A172 (cell line): ENCODE measurements around the gene TBPL1. TPM values are rescaled to one million over a fixed set of nuclear protein-coding genes. Genes with fewer than 3 reads are reported as not detected.
"Not testable (repeated sequence)": the region's sequence is repeated elsewhere in the genome, so short reads cannot be mapped to it uniquely, and the experiment has no call there.

Experiments
- DNase-seq: peaks from one replicate; pipeline ENCODE4 v3.0.0-alpha.2; 2015; ENCODE audit warnings: low spot score
- total RNA-seq: library from RNA; depleted of rRNA; stranded (reverse); fragments of >200 nt; shearing (Covaris generic); gene quantifications from 2 replicates; pipeline ENCODE4 v1.2.3, GENCODE V29; 2014; rRNA removed

TBPL1 gene
- 31.1 and 32.3 TPM in 2 replicates for total RNA-seq

GRCh38 chr6:133952815-133953633, at the start of gene TBPL1:
Gene TBPL1 (plus strand): TSS chr6:133953224. CDS start chr6:133980126, 26,902 bp downstream.
- peak; percentile 94 for DNase-seq

DNA sequence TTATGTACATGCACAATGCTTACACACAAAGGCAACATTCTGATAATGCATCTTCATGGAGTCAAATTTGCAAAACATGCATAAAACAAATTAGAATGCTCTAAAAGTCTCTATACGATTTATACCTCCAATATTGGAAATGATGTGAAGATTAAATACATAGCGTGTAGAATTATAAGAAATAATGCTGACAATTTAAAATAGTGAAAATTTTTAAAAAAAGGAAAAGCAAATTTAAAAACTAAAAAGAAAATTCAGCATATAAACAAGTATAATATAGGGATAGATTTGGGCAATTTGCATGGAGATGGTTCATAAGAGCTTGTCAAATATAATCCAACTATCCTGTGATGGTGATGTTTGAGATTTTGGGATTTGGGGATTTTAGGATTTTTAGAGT, 49.2 kb upstream of the TBPL1 start:
- no peak for DNase-seq

GRCh38 chr6:133906050-133906449, 47.0 kb upstream of the TBPL1 start:
- DNase-seq = no peak

DNA sequence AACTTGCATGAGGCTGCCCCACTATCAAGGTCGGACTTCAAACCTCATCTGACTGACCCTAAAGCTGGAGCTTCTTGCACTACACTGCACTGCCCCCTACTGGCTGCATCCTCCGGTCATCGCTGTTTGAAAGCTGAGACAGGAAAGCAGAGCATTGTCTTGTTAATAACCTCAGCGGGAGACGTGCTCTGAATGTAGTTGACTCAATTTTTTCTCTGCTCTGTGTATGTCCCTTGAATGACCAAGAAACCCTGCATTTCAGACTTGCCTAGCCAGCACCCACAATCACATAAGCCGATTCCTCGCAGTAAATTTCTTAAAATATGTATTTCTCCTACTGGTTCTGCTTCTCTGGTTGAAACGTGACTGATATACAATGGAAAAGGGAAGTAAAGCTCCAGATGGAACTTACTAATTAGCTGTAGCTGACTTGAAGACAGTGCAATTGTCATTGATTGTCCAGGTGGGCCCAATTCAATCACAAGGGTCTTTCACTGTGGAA, 36.3 kb upstream of the TBPL1 start:
- DNase-seq = peak; percentile 80

- no peak for DNase-seq
Measured at GRCh38 chr6:133917781-133918180, 35.2 kb upstream of the TBPL1 start.

- no peak for DNase-seq
Measured at GRCh38 chr6:133918208-133918930, 34.7 kb upstream of the TBPL1 start.

DNA sequence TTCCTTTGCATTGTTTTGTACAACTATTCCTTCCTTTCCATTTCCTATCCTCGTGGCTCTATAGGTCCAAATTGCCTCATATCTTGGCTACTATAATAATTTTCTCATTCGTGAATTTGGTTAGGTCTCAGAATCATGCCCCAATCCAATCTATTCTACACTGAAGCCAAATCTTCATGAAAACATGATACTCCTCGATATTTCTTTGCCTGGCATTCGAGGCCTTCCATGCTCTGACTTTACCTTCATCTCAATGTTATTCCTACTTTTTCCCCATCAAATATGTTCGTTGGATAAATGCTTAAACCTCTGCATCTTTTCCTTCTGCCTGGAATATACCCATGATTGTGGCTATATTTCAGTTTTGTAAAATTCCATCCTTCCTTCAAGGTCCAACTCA, 33.7 kb upstream of the TBPL1 start:
- DNase-seq = no peak

DNA sequence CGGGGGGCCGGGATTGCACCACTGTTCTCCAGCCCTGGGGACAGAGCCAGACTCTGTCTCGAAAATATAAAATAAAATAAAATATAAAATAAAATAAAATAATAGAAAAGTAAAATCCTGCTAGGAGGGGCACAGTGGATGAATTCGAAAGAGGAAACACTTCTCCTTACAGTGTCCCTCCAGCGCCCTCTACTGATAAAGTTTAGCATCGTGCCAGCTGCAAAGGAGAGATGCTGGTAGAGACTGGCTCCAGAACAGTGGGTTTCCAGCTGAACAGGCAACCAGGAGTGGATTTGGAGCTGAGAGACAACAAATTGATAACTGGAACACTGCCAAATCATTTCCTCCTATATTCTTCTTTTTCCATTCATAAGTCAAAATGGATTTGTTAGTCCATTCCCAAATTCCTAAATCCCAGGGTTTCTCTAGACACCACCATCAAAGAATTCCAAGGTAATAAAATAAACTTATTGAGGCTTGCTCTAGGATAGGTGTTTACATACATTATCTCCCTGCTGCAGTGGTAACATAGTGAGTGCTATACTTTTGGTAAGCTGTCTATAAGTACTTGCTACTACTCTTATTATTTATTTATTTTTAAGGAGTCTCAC, 31.7 kb upstream of the TBPL1 start:
- peak; percentile 77 for DNase-seq

DNA sequence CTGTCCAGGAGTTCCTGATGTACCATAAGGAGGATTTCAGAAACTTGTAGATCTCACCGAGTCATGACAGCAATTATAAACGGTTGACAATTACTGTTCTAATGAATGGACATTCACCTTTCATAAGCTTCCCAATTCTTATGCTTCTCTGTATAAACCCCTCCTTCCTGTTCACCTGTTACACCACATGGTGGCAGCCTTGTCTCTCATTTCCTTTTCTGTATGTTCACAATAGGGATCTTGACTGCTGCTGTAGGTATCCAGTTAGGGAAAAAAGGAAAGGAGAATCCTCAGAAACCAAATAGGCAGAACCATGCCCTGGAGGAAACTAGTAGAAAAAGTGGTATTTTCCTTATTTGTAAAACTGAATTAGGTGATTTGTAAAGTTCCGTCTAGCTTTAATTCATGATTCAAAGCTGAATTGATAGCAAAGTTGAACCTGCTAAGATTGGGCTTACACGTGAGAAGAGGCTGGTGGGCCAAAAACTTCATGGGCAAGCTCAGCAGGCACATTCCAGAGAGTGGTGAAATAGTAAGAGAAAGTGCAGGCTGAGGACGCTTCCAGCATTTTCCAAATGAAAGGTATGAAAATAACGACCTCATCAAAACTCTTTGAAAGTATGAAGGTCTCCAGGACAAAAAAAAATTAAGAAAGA, 29.0 kb upstream of the TBPL1 start:
- DNase-seq = peak; percentile 71

- not testable (repeated sequence) for DNase-seq
Measured at GRCh38 chr6:133931221-133931620, 21.8 kb upstream of the TBPL1 start.

- not testable (repeated sequence) for DNase-seq
Measured at GRCh38 chr6:133936352-133936751, 16.7 kb upstream of the TBPL1 start.

DNA sequence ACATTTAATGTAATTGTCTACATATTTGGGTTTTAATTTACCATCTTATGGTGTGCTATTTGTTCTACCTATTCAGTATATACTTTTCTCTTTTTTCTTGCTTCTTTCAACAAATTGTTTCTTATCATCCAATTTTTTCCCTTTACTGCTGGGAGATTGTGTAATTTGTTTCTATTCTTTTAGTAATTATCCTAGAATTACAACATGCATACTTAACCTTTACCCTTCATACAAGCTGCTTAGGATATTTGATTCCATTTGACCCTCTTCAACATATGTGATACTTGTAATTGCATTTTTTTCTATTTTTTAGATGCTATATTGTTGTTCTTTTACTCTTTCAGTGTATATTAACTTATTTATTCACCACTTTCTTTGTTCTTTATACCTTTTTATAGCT, 15.1 kb upstream of the TBPL1 start:
- DNase-seq = no peak

DNA sequence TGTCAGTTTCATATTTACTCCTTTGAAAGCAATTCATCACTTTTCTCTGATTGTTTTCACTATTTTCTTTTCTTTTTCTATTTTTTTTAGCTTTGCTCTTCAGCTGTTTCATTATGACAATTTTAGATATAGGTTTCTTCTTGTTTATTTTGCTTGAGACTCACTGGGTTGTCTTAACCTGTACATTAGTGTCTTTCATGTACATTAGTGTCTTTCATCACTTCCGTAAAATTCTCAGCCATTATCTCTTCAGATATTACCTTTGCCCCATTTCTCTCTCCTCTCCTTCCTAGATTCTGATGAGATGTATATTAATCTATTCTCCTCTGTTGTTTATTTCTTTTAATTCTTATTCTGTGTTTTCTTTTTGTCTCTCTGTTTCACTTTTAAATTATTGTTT, 14.5 kb upstream of the TBPL1 start:
- no peak for DNase-seq

DNA sequence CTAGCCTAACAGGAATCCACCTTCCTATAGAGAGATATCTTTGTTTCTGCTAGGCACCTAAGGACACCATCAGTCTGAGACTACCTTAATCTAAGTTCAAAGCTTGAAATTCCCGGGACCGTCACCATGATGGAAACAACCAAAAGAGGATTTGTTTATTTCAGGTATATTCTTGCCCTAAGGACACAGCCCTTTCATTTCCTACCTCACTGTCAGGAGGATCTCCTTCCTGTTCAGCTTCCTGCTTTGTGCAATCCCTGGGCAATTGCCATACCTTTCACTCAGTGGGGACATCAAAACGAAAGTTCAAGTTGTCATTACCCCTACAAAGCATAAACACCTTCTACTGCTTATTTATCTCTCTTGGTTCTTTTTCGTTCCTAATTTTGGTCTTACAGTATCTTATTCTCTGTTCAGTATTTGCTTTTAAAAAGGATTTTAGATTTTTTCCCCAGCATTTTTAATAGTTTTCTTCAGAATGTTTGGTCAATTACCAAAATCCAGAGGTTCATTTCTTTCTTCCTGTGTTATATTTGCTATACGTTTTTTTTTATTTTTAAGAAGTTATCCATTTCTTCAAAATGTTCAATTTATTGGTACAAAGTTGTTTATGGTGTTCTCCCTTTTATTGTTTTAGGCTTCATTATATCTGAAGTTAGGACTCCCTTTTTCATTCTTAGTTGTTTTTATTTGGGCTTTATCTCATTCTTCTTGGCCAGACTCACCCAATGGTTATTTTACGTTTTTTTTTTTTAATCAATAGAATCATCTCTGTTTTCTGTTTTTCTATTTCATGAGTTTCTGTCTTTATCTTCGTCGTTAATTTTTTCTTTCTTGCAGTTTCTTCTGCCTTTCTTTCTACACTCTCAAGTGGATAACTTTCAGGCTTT, 13.0 kb upstream of the TBPL1 start:
- no peak for DNase-seq

- peak; percentile 6 for DNase-seq
Measured at GRCh38 chr6:133945158-133945557, 7.9 kb upstream of the TBPL1 start.

- DNase-seq = no peak
Measured at GRCh38 chr6:133947302-133947900, 5.6 kb upstream of the TBPL1 start.

GRCh38 chr6:133948472-133948871, 4.6 kb upstream of the TBPL1 start:
- DNase-seq = no peak

DNA sequence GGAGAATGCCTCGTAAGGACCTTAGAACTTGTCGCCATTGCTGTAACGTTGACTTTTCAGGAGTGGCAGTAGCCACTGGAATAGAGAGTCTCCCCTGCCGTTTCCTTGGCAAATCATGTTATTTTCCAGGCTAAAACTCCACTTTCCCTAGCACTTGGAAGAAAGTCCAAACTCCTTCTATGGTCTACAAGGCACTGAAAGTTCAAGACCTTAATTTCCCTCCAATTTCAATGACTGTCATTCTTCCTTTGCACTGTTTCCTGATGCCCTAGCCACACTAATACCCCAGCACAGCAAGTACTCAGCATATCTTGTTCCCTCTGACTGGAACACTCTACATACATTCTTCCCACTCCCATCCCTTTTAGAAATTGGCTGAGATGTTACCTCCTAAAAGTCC, 1.8 kb upstream of the TBPL1 start:
- DNase-seq = no peak

DNA sequence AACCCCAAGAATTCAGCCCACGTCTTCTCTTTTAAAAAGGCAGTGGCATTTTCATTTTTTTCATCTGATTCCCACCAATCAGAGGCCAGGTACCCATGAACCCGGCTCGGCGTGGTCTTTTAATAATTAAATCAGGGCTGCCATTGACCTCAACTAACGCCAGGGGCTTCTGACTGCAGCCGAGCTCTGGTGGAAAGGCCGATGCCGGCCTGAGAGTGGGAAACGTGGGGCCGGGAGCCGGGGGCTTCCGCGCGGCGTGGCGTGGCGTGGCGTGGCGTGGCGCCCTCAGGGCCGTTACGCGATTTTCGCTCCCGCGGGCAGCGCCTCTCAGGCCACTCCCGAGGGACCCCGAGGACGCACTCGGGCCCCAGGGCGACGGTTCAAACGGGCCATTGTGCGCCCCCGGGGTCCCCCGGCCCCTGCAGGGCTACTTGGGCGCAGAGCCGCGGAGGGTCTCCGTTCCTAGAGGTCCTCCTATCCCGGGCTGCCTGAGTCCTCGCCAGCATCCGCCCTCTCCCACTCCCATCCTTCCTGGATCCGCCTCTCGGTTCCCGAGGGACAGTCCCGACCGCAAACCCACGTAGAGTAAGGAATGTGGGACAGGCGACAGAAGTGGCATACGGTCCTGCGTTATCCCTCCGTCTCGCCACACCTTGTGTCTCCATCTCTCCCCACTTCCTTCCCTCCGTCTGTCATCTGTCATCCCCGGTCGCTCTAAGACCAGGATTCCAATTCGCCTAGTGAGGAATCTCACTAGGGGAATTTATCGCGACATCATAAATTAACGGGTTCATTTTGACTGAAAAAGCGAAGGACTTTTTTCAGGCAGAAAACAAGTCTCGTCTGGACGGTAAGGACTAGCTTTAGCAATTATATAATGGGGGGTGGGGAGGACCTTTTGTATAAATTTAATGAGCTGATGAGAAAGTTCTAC, 876 bp upstream of the TBPL1 start:
- peak; percentile 49 for DNase-seq
